DND-41 (cell line): ENCODE measurements around the gene TWIST2.

Experiments used
- ATAC-seq: fragments of 200-7000 bp; cut with Tn5 transposase; 3 replicates; pipeline ENCODE4 v1.9.1; 2021; ENCODE audit warnings: low read depth; ENCODE audit not compliant: insufficient read depth
- DNase-seq: peaks from one replicate; pipeline ENCODE4 v3.0.0-alpha.2; 2020
- H2AFZ ChIP-seq: 2 replicates; pipeline ENCODE4 v1.6.0; 2012; ENCODE audit warnings: low read depth, low read length
- H3K27ac ChIP-seq: 2 replicates; pipeline ENCODE4 v1.5.1; 2012; ENCODE audit warnings: low read length, inconsistent platforms
- H3K27me3 ChIP-seq: fragments of 200-600 bp; sonication (generic); 2 replicates; pipeline ENCODE4 v1.6.0; 2012; ENCODE audit warnings: low read length, mild to moderate bottlenecking, inconsistent platforms; ENCODE audit not compliant: insufficient read depth, poor library complexity
- H3K36me3 ChIP-seq: 2 replicates; pipeline ENCODE4 v1.5.1; 2012; ENCODE audit warnings: low read length, inconsistent platforms; ENCODE audit not compliant: insufficient read depth
- H3K4me1 ChIP-seq: 2 replicates; pipeline ENCODE4 v1.5.1; 2012; ENCODE audit warnings: mild to moderate bottlenecking, low read length; ENCODE audit not compliant: insufficient read depth
- H3K4me2 ChIP-seq: 2 replicates; pipeline ENCODE4 v1.6.0; 2012; ENCODE audit warnings: mild to moderate bottlenecking, moderate library complexity, low read length, inconsistent platforms; ENCODE audit not compliant: insufficient read depth
- H3K4me3 ChIP-seq, 2 experiments: fragments of 200-600 bp in 1 of 2; shearing (Covaris generic) in 1 of 2; 2 replicates each; pipeline ENCODE4 v1.5.1; 2012 to 2016; ENCODE audit warnings: inconsistent platforms in 2 of 2, low read length in 2 of 2, mild to moderate bottlenecking in 2 of 2, low read depth in 1 of 2, moderate library complexity in 1 of 2
- H3K79me2 ChIP-seq: 2 replicates; pipeline ENCODE4 v1.6.0; 2012; ENCODE audit warnings: low read length, inconsistent platforms; ENCODE audit not compliant: insufficient read depth
- H3K9ac ChIP-seq: 2 replicates; pipeline ENCODE4 v1.6.0; 2012; ENCODE audit warnings: low read depth, mild to moderate bottlenecking, inconsistent platforms, low read length, moderate library complexity
- H3K9me3 ChIP-seq: 2 replicates; pipeline ENCODE4 v1.5.1; 2012; ENCODE audit warnings: low read length, moderate library complexity, mild to moderate bottlenecking, inconsistent platforms; ENCODE audit not compliant: insufficient read depth, severe bottlenecking
- H4K20me1 ChIP-seq: 2 replicates; pipeline ENCODE4 v1.6.0; 2012; ENCODE audit warnings: low read length; ENCODE audit not compliant: insufficient read depth
- EZH2 ChIP-seq: IDR thresholded peaks from 3 replicates; pipeline ENCODE4 v1.6.1; 2012; ENCODE audit warnings: borderline replicate concordance, low read depth, mild to moderate bottlenecking, moderate library complexity, low read length, inconsistent platforms; ENCODE audit not compliant: severe bottlenecking
- TF ChIP-seq, protein P1 (sequence below): IDR thresholded peaks from 2 replicates; pipeline ENCODE4 v1.5.1; 2012; ENCODE audit warnings: borderline replicate concordance, low read length, moderate library complexity, mild to moderate bottlenecking; ENCODE audit not compliant: poor library complexity, severe bottlenecking; ENCODE audit errors: extremely low read depth

The TWIST2 gene

DNA sequence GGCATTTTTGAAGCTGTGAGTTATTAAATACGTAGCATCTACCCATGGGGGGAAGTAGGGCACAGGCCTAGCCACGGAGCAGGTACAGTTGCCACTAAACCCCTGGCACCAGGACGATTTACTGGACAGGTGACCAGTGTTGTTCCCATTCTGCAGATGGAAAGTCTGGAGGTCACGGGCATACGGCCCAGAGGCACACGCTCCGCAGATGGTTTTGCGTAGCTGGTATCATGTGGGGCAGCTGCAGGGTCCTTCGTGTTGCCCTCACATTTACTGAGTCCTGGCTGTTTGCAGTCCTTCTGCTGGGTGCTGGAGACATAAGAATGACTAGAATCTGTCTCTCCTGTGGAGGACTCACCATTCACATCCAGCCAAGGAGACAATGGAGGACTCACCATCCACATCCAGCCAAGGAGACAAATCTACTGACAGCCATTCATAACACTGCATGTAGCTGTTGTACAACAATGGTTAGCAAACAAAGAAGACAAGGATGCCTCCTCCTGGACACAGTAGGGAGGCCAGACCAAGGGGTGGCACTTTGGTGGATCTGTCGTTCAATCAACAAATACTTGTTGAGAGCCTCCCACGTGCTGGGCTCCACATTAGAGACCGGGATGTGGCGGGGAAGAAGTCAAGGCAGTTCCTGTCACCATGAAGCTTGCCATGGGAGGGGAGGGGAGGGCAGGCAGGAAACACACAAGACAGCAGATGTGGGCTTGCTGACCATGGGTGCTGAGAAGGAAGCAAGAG is 24.9 kb downstream of the TWIST2 start:
- Histone ChIP-seq H4K20me1 (peaks cover 6% of the 10 kb centered on the region; the same call in 1 of the 2 replicates), H3K9me3 (no peaks in the 10 kb centered on the region), H3K27ac (no peak overlapping the region), H3K4me2 (no peak overlapping the region), H3K27me3 (no peaks in the 10 kb centered on the region), H3K9ac (no peak overlapping the region), H2AFZ (no peak overlapping the region), H3K4me1 (no peaks in the 10 kb centered on the region), H3K36me3 (no peaks in the 10 kb centered on the region), H3K4me3 (no peak overlapping the region), H3K79me2 (no peaks in the 10 kb centered on the region)
- TF ChIP-seq, protein P1, sequence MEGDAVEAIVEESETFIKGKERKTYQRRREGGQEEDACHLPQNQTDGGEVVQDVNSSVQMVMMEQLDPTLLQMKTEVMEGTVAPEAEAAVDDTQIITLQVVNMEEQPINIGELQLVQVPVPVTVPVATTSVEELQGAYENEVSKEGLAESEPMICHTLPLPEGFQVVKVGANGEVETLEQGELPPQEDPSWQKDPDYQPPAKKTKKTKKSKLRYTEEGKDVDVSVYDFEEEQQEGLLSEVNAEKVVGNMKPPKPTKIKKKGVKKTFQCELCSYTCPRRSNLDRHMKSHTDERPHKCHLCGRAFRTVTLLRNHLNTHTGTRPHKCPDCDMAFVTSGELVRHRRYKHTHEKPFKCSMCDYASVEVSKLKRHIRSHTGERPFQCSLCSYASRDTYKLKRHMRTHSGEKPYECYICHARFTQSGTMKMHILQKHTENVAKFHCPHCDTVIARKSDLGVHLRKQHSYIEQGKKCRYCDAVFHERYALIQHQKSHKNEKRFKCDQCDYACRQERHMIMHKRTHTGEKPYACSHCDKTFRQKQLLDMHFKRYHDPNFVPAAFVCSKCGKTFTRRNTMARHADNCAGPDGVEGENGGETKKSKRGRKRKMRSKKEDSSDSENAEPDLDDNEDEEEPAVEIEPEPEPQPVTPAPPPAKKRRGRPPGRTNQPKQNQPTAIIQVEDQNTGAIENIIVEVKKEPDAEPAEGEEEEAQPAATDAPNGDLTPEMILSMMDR: no peak
- no peak for TF ChIP-seq EZH2
- DNase-seq (no peak), ATAC-seq (no peak)

DNA sequence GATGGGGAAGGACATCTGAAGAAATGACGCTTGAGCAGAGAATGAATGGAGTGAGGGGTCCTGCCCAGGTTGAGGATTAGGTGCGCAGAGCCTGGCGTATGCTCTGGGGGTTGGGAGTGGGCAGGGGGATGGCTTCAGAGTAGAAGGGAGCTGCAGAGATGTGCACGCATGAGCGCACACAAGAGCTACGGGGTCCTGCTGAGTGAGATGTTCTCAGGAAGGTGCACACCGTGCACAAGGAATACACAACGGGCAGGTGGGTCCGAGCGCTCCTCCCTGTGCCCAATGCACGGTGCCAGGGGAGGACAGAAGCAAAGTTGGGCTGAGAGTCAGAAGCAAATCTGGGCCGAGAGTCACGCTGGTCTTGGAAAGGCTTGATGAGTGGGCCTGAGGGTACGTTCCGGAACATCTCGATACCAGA is 25.5 kb downstream of the TWIST2 start:
- no peak for TF ChIP-seq EZH2
- TF ChIP-seq, protein P1: no peak
- ATAC-seq (no peak), DNase-seq (no peak)
- H3K4me3 ChIP-seq: no peak overlapping the region
- H3K36me3 ChIP-seq: no peaks in the 10 kb centered on the region
- H3K9me3 ChIP-seq: no peaks in the 10 kb centered on the region
- H2AFZ ChIP-seq: no peak overlapping the region
- H3K9ac ChIP-seq: no peak overlapping the region
- no peaks in the 10 kb centered on the region for H3K27me3 ChIP-seq
- peaks cover 6% of the 10 kb centered on the region; the same call in 1 of the 2 replicates for H4K20me1 ChIP-seq
- no peak overlapping the region for H3K4me2 ChIP-seq
- no peaks in the 10 kb centered on the region for H3K4me1 ChIP-seq
- no peak overlapping the region for H3K27ac ChIP-seq
- H3K79me2 ChIP-seq: no peaks in the 10 kb centered on the region

DNA sequence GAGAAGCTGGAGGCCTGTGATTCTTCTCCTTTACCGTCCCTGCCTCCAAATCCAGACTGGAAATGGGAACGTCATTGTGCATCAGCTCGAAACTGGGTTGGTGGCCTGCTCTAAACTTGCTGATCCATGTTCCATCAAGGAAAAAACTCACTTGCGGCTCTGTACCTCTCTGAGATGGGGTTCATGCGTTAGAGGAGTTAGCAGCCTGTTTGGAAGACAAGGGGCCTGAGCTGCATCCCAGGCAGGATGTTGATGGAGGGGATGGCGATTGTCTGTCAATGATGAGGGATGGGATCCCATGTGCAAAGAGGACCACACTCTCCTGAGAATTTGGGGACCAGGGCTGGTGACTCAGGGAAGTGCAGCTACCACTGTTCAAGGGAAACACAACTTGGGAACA is 26.0 kb downstream of the TWIST2 start:
- peaks cover 3% of the 10 kb centered on the region; the same call in 1 of the 2 replicates for H4K20me1 ChIP-seq
- H3K4me3 ChIP-seq: no peak overlapping the region
- no peaks in the 10 kb centered on the region for H3K9me3 ChIP-seq
- H3K4me2 ChIP-seq: no peak overlapping the region
- no peaks in the 10 kb centered on the region for H3K4me1 ChIP-seq
- no peak overlapping the region for H3K9ac ChIP-seq
- H3K27me3 ChIP-seq: no peaks in the 10 kb centered on the region
- H3K36me3 ChIP-seq: no peaks in the 10 kb centered on the region
- no peak for TF ChIP-seq EZH2
- TF ChIP-seq, protein P1: no peak
- H2AFZ ChIP-seq: no peak overlapping the region
- ATAC-seq (no peak), DNase-seq (no peak)
- H3K27ac ChIP-seq: no peak overlapping the region
- H3K79me2 ChIP-seq: no peaks in the 10 kb centered on the region
